ENCODE results near the gene MPST.

Gene MPST

GRCh38 chr22:37048133-37048532 is 28.6 kb downstream of the MPST start:
- DNase-seq = no peak

- no peak for DNase-seq
These were observed 29.7 kb downstream of the MPST start for GRCh38 chr22:37049224-37049623.

GRCh38 chr22:37050913-37051312 is 31.4 kb downstream of the MPST start:
- DNase-seq = no peak

GRCh38 chr22:37051391-37052385 is 32.1 kb downstream of the MPST start, which contains the start of gene KCTD17:
Gene KCTD17 (plus strand): TSS chr22:37051742. CDS start chr22:37051761, 19 bp downstream.
- DNase-seq = no peak

- no peak for DNase-seq
These were observed 33.1 kb downstream of the MPST start for GRCh38 chr22:37052386-37053309.

GRCh38 chr22:37053310-37054055 is 33.9 kb downstream of the MPST start:
- no peak for DNase-seq

GRCh38 chr22:37054056-37054395 is 34.5 kb downstream of the MPST start:
- no peak for DNase-seq

- DNase-seq = no peak
These were observed 35.2 kb downstream of the MPST start for GRCh38 chr22:37054600-37055365.

- no peak for DNase-seq
These were observed 36.7 kb downstream of the MPST start for GRCh38 chr22:37056246-37056645.

GRCh38 chr22:37057226-37057625 is 37.7 kb downstream of the MPST start:
- no peak for DNase-seq

GRCh38 chr22:37057796-37058510 is 38.4 kb downstream of the MPST start:
- DNase-seq = no peak

- no peak for DNase-seq
These were observed 39.6 kb downstream of the MPST start for GRCh38 chr22:37058917-37059701.

GRCh38 chr22:37059876-37060449 is 40.4 kb downstream of the MPST start:
- DNase-seq = no peak

GRCh38 chr22:37060801-37061610 is 41.5 kb downstream of the MPST start:
- DNase-seq = no peak

- DNase-seq = no peak
These were observed 42.3 kb downstream of the MPST start for GRCh38 chr22:37061611-37062375.

- no peak for DNase-seq
These were observed 42.8 kb downstream of the MPST start for GRCh38 chr22:37062376-37062675.

GRCh38 chr22:37062702-37063381 is 43.3 kb downstream of the MPST start:
- no peak for DNase-seq

All from cortex of kidney (tissue), 1 donor.